Stimulated activated CD8-positive, alpha-beta memory T cell treated with anti-CD3 and anti-CD28 coated beads, Interleukin-7, amount 100 ng/mL, for 24 hours (primary cell): ENCODE measurements around the gene MEMO1.
A peak's percentile ranks its signal among the peaks of the same experiment; 100 is the strongest.
"Not testable (repeated sequence)": the region's sequence is repeated elsewhere in the genome, so short reads cannot be mapped to it uniquely, and the experiment has no call there.

Experiments
- DNase-seq: peaks from one replicate; pipeline ENCODE4 v3.0.0-alpha.2; 2020; ENCODE audit warnings: low read depth

The MEMO1 gene

GRCh38 chr2:32010670-32011484 is at the start of gene MEMO1:
Gene MEMO1, minus strand, starts transcription at chr2:32011008. Its CDS starts 761 bp downstream, at chr2:32010247.
- DNase-seq: peak; percentile 88

GRCh38 chr2:32060266-32060665 is 49.5 kb upstream of the MEMO1 start:
- no peak for DNase-seq

DNA sequence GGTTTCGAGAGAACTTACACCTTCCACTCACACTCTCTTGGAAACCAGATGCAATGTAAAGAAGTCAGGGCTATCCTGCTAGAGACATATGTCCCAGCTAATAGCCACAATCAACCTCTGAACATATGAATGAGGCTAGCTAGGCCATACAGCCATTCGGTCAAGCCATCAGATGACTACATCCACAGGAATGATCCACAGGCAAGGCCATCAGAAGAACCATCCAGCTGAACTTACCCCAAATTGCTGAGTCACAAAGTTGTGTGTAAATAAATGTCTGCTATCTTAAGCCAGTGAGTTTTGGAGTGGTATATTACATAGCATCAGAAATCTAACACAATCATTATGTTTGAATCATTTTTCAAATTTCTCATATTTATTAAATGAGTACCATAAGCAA is 47.3 kb upstream of the MEMO1 start:
- no peak for DNase-seq

GRCh38 chr2:32054583-32054982 is 43.8 kb upstream of the MEMO1 start:
- not testable (repeated sequence) for DNase-seq

DNA sequence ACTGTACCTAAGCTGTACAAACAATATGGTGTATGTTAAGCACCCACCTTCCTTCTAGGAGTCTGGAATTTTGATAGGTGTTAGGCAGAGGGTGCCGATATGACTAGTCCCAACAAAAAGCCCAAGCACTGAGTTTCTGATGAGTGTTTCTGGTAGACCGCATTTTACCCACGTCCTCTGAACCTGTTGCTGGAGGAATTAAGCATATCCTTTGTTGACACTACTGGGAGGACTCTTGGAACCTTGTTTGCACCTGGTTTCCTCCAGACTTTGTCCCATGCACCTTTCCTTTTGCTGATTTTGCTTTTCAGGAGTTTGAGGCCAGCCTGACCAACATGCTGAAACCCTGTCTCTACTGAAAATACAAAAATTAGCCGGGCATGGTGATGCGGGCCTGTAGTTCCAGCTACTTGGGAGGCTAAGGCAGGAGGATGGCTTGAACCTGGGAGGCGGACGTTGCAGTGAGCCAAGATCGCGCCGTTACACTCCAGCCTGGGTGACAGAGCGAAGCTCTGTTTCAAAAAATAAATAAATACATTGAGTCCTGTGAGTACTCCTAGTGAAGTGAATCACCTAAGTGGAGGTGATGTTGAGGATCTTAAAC is 41.1 kb upstream of the MEMO1 start:
- no peak for DNase-seq

DNA sequence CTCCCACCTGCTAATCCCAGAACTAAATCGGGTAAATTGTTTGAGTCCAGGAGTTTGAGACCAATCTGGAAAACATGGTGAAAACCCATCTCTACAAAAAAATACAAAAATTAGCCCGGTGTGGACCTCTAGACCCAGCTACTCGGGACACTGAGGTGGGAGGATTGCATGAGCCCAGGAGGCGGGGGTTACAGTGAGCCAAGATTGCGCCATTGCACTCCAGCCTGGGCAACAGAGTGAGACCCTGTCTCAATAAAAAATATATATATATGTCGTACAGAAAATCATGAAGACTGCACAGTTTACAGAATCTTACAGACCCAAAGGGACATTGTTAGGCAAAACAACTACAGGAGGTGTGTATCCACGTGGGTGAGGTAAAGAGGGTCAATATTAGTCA is 32.8 kb upstream of the MEMO1 start:
- no peak for DNase-seq

DNA sequence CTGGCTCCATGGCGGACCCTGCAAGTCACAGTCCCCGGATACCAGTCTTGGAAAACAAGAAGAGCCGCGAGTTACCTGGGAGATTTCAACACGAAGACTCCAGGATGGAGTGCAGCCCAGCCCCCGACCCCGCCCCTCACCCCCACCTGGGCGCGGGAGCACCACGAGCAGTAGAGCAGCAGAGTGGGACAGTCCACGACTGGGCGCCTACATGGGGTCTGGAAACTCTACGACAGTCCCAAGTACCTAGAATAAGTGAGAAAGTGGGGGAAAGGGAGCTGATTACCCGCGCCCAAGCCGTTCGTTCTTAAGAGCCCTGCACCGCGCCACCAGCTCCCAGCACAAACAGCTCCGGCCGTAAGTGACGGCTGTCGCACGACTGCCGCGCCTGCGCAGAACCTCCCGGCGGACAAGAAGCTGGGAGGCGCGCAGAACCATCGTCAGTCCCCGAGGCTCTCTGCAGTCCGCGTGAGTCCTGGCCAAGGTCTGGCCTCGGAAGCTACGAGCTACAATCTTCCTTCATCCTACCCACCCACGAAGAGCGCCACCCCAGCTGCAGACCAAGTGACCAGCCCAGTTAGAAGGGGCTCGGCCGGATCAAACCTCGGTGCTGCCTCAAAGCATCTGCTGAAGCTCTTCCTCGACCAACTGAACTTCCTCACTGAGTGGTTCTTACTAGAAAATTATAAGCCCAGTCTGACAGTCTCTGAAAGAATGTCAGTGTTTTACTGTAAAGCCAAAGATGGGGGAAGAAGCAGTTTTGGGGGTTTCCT is 28.8 kb upstream of the MEMO1 start, which contains the start of gene DPY30:
TSS of gene DPY30 (minus strand) at position 359 of the 773 bp plus-strand sequence. CDS start at position 10, 349 bp downstream.
- DNase-seq: peak; percentile 81

DNA sequence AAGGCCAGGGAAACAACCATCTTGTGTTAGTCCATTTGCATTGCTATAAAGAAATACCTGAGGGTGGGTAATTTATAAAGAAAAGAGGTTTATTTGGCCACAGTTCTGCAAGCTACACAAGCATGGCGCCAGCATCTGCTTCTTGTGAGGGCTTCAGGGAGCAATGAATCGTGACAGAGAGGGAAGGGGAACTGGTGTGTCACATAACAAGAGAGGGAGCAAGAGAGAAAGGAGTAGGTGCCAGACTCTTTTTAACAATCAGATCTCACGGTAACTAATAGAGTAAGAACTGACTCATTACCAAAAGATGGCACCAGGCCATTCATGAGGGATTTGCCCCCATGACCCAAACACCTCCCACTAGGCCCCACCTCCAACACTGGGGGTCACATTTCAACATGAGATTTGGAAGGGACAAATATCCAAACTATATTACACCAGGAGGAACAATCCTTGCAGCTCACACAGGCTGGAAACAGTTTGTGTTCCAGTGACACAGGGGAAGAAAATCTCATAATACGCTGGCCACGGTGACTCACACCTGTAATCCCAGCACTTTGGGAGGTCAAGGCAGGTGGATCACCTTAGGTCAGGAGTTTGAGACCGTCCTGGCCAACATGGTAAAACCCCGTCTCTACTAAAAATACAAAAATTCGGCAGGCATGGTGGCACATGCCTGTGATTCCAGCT is 23.5 kb upstream of the MEMO1 start:
- not testable (repeated sequence) for DNase-seq

DNA sequence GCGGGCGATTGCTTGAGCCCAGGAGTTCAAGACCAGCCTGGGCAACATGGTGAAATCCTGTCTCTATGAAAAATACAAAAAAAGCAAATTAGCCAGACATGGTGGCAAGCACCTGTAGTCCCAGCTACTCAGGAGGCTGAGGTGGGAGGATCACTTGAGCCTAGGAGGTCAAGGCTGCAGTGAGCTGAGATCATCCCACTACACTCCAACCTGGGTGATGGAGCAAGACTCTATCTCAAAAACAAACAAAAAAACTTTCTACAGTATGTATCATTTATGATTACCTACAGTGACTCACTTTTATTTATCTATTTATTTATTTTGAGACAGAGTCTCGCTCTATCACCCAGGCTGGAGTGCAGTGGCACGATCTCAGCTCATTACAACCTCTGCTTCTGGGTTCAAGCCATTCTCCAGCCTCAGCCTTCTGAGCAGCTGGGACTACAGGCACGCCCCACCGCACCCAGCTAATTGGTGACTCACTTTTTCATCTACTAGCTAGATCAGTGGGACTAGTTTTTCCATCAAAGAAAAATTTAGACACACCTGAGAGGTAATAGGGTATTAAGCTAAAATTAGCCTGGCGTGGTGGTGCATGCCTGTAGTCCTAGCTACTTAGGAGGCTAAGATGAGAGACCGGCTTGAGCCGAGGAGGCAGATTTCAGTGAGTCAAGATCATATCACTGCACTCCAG is 8.1 kb upstream of the MEMO1 start:
- not testable (repeated sequence) for DNase-seq

DNA sequence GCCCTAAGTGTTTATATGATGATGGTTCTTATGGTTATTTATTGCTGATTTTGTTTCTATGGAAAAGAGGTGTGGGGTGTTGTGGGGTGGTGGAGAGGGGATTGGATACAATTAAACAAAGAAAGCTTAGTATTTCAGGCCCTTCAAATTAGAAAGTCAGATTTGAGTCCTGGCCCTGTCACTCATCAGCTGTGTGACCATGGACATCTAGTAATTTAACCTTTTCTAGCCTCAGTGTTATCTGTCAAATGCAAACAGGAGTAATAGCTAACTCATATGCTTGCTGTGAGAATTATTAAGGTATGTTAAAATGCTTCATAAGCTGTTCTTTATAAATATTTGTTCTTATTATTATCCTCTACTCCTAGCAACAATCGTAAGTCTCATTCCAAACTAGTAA is 2.1 kb upstream of the MEMO1 start:
- no peak for DNase-seq

GRCh38 chr2:32011485-32011960 is 715 bp upstream of the MEMO1 start:
- DNase-seq: no peak

- peak; percentile 31 for DNase-seq
Observed at GRCh38 chr2:32010280-32010669, 533 bp downstream of the MEMO1 start.

DNA sequence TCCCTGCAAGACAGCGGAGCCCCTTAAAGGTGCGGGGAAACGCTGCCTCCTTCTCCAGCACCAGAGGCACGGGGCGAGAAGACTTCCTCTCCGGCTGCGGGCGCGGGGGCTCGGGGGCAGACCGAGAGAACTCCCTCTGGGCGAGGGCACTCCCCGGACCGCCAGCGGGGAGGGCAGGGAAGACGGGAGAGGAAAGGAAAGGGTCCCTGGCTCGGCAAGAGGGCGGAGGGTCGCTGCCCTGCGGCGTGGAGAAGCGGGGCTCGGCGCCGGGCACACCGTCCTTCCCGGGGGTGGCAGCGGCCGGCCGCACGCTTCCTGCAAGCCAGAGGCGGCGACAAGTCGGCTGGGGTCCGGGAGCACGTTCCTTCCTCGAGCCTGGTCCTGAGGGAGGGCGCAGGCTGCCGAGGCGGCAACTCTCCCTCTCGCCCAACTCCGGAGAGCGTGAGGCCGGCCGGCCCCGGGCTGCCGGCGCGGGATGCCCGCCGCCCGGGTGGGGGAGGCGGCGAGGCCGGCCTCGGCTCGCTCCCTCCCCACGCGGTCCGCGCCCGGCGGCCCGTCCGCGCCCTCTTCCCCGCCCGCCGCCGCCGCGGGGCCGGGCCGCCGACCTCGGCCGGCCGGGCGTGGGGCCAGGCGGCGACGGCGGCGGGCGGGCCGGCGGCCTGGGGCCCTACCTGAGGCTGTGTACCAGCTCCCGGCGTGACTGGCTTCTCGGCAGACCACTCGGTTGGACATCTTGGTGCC is 1.1 kb downstream of the MEMO1 start:
- DNase-seq: peak; percentile 4

- no peak for DNase-seq
Observed at GRCh38 chr2:32008805-32009515, 1.8 kb downstream of the MEMO1 start.

DNA sequence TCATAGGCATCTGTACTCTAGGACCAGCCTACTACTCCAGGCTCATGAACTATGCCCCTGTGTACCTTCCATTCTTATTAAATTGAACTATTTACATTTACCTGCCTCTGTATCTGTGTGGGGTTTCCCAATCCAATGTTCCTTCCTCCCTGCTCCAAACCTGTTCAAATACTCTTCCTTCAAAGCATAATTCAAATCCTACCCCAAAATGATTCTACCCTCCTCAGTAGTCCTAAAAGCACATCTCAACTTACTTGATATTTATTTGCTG is 3.8 kb downstream of the MEMO1 start:
- no peak for DNase-seq

- no peak for DNase-seq
Observed at GRCh38 chr2:32005371-32005976, 5.3 kb downstream of the MEMO1 start.

DNA sequence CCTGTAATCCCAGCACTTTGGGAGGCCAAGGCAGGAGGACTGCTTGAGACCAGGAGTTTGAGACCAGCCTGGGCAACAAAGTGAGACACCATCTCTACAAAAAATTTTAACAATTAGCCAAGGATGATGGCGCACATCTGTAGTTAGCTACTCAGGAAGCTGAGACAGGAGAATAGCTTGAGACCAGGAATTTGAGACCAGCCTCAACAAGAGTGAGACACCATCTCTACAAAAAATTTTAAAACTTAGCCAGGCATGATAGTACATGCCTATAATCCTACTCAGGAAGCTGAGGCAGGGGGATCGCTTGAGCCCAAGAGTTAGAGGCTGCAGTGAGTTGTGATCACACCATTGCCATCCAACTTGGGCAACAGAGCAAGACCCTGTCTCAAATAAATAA is 7.0 kb downstream of the MEMO1 start:
- DNase-seq: no peak

- no peak for DNase-seq
Observed at GRCh38 chr2:32002406-32002805, 8.4 kb downstream of the MEMO1 start.

GRCh38 chr2:31999438-31999837 is 11.4 kb downstream of the MEMO1 start:
- no peak for DNase-seq
